NCI-H1048 (cell line): Measurements from ENCODE around the gene CBL.

Experiments used
- DNase-seq: peaks from one replicate; lab custom pipeline; 2025; lab: John Stamatoyannopoulos, UW

The CBL gene

DNA sequence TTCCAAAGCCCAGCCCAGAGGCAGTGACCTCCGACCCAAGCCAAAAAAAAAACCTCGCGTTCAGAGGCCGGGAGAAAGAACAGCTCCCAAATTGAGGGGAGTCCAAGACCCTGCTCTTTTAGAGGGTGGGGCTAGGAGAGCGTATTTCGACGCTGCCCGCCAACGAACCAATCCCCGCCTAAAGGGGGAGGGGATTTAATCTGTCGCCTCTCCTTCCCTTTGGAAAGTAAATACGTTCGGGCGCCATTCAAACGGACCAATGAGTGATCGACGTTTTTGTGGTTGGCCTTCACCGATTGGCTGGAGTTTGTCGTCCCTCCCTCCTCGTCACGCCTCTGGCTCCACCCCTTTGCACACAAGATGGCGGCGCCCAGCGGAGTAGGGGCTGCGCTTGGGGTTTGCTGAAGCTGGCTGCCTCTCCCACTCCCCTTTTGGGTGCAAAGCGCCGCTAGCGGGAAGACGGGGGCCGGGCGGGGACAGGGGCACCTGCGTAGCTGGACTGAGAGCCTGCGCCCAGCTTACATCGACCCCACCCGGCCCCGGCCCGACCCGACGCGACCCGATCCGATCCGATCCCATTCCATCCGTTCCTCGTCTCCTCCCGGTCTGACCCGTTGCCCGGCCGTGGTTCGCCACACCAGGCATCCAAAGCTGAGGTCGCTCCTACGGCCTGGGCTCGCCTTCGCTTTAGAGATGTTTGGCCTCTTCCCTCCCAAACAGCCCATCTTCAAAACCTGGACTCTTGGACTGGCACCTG is 128.2 kb downstream of the CBL start, which contains the start of gene RNF26:
Gene RNF26 (plus strand): TSS at position 354 of the 757 bp plus-strand sequence. CDS start 596 bp downstream, outside the sequence.
- peak; percentile 96 for DNase-seq

GRCh38 chr11:119335091-119335654 is 129.0 kb downstream of the CBL start:
- DNase-seq = no peak

DNA sequence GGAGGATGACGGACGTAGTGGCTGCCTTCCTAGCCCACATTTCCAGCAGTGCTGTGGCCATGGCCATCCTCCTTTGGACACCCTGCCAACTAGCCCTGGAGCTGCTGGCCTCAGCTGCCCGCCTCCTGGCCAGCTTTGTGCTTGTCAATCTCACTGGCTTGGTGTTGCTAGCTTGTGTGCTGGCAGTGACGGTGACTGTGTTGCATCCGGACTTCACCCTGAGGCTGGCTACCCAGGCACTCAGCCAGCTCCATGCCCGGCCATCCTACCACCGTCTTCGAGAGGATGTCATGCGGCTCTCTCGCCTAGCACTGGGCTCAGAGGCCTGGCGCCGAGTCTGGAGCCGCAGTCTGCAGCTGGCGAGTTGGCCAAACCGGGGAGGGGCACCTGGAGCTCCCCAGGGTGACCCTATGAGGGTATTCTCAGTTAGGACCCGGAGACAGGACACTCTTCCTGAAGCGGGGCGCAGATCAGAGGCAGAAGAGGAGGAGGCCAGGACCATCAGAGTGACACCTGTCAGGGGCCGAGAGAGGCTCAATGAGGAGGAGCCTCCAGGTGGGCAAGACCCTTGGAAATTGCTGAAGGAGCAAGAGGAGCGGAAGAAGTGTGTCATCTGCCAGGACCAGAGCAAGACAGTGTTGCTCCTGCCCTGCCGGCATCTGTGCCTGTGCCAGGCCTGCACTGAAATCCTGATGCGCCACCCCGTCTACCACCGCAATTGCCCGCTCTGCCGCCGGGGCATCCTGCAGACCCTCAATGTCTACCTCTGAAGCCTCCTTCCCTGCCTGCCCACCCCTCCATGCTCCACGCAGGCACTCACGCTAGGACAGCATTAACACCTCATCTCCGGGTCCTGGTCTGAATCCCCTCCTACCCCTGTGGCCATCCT is 129.8 kb downstream of the CBL start:
- no peak for DNase-seq

GRCh38 chr11:119336744-119337469 is 130.8 kb downstream of the CBL start:
- DNase-seq = no peak

DNA sequence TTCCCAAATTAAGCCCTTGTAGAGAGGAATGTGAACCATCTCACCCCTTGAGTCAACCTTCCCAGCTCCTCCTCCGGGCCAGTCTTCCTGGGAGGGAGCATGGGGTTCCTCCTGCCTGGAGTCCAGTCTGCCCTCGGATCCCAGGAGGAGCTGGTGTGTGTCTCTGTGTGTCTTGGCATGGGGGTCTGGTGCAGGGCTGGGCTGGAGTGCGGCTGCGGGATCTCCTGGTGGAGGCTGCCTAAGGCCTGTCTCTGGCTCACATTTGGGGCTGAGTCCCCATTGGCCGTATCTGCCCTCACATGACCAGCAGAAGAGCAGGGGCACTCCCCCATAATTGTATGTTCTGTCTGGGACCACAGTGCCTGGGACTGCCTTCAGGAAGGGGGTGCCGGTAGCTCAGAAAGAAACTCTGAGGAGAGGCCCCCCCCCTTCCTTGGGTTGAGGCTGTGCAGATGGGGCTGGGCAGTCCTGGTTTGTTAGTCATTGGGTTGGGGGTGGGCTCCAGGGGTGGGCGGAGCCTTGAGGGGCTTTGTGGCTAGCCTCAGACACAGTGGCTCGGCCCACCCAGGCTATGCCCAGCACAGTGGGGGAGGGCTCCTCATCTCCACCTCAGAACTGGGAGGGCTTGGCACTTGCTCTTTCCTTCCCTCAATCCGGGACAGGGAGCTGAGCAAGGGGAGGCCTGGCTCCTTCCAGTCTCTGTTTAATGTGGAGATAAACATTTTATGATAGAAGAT is 131.6 kb downstream of the CBL start:
- DNase-seq = no peak

DNA sequence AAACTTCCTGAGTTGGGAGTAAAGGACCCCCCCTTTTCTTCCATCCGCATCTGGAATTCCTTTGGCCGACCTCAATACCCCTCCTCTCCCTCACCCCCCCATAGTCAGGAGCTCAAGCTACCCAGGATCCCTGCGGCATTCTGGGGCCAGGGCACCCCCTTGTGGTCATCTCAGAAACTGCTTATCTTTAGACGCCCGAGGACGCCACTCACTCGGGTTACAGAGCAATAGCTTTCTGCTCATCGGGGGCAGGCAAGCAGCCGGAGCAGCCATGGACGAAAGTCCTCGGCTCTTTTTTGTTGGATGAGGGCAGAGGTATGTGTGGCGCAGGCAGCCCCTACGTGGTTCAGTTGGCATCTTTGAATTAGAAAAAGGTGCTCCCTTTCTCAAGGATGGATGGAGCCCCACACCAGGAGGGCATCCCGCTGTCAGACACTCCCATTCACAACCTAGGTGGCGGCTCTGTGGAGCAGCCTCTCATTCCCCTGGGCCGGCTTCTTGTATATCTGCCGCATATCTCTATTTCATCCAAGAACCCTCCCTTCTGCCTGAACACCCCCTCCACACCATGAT is 132.3 kb downstream of the CBL start:
- no peak for DNase-seq

GRCh38 chr11:119338965-119339588 is 132.9 kb downstream of the CBL start:
- DNase-seq = no peak

- no peak for DNase-seq
Measured at GRCh38 chr11:119339589-119340334, 133.6 kb downstream of the CBL start.

DNA sequence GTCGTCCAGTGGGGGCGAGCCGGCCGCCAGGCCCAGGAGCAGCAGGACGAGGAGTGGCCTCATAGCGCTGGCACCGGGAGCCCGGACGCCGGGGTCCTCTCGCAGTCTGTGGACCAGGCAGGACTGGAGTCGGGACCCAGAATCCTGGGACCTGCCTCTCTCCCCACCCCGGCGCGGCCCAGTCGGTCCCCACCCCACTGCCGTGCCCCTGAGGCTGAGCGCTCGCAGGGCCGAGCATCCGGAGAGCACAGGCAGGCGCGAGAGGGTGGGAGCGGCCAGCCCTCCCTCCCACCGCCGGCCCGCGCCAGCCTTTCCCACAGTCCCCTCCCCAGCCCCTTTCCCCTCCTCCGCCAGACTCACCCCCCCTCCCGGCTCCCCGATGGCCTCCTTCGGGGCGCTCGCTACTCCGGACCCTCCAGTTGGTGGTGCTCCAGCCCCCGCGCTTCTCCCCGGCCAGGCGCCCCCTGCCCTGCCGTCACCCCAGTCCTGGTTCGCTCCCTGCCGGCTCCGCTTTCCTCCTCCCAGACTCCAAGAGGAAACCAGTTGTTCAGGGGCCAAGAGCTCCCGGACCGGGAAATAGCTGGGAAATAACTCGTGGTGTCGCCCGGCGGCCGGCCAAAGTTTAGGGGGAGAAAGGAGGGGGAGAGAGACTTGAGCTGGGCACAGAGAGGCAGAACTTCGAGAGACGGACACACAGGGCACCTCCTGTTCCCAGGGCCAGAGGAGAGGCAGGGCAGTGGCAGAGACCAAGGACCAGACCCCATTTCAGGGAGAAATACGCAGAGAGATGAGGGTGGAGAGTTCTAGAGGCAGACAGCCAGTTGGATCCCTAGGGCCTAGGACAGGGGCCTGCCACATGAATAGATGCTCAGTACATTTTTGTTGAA is 134.4 kb downstream of the CBL start, which contains the start of gene C1QTNF5:
Gene C1QTNF5 (minus strand): TSS at position 549 of the 887 bp plus-strand sequence. CDS start 486 bp downstream, at position 63.
- no peak for DNase-seq

DNA sequence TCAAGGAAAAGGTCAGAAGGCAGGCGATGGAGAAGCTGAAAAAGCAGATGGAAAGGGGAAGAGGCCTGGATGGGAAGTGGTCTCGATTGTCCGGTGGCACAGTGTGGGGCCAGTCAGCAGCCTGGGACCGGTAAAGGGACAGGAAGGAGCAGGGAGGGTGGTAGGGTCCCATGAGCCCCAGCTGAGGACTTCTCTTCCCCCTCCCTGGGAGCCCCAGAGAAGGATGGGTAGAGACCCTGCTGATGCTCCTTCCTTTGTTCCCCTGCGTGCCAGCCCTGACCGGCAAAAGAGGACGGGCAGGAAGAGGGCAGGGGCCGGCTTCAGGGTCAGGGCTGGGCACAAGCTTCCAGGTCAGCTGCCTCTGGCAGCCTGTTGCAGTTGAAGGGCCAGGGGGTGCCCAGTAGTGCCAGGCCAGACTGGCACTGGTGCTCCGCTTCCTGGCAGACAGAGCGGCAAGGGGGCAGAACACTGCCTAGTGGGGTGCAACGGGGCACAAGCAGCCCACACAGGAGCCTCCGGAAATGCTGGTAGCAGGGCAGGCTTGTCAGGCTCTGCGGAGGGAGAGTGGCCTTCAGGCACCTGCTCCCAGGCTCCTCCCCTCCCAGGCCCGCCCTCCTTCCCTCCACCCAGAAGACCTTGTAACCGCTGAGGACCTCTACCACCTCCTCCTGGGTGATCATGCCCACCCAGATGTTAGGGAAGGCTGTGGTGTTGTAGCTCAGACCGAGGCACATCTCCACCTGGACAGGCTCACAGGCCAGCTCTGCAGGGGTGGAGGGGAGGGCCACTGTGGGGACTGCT is 135.3 kb downstream of the CBL start:
- no peak for DNase-seq

DNA sequence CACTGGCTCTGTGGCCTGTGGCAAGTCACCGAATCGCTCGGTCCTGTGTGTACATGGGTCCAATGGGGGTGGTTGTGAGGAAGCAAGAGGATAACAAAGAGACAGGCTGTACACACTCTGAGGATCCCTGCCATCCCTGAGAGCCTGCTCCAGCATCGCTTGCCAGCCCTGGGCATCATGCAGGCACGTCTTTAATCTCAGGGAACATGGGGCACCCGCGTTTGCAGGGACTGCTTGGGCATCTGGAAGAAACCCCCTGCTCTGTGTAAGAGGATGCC is 135.8 kb downstream of the CBL start:
- no peak for DNase-seq

DNA sequence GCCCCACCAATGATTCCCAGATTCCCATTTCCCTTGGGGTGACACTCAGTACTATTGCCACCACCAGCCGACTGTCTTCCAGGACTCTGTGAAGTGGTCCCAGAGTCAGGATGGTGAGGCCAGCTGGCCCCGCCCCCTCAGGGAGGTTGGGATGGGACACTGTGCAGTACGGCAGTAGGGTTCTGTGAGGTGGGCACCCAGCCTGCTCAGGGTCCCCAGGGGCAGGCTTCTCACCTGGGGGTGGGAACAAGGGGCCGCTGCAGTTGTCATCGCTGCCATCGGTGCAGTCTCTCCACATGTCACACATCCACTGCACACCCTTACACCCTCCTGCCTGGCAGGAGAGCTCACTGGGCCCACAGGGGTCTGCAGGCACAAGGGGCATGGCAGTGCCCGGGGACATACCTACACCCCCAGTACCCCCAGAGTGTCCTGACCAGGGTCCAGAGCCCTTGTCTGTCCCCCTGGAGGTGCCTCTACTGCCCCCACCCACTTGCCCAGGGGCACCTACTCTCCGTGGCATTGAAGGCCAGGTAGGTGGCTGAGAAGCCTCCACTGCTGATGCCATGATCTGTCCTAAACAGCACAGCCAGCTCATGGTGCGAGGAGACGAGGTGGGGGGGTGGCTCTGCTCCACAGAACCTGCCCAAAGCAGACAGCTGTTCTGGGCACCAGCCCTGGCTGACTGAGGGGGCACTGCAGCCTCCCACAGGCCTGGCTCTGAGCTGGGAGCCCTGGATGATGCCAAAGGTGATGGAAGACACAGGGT is 136.4 kb downstream of the CBL start:
- no peak for DNase-seq

DNA sequence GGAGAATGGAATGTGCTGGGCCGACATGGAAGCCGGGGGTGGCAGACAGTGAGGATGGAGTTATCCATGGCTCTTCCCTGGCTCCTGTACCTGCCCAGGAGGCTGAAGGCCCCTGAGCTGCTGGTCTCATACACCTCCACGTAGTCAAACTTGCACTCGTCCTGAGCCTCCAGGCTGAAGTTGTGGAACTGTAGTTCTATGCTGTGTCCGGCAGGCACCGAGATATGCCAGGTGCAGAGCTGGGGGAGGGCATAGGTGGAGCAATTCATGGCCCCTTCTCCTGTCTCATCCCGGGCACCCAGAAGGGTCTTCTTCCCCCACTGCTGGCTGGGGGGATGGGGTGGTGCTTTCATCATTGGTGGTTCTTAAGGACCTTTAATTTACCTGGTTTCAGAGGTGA is 137.6 kb downstream of the CBL start:
- DNase-seq = no peak

GRCh38 chr11:119344291-119345010 is 138.3 kb downstream of the CBL start:
- no peak for DNase-seq

- DNase-seq = no peak
Measured at GRCh38 chr11:119345685-119346084, 139.5 kb downstream of the CBL start.

DNA sequence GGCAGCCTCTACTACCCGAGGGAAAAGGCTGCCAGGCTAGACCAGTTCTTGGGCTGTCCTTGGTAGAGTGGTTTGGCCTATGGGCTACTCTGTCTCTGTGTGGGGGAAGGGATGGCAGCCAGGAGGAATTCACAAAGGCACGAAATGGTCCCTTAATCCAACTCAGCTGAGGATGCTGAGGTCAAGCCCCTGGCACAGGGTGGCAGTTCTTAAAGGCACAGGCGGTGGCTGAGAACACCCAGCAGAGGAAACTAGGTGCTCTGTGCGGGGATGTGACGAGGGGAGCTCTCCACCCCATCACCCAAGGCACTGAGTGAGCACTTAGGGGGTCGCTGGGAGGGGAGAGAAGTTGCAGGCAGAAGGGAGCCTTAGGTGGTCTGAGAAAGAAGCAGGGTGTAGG is 140.5 kb downstream of the CBL start, which contains the start of gene MFRP:
Gene MFRP (minus strand): TSS at position 101 of the 400 bp plus-strand sequence. CDS start 192 bp downstream, outside the sequence.
- DNase-seq = no peak
